GM23248 (cell line): ENCODE measurements around the gene KDM2A. TPM values are rescaled to one million over a fixed set of nuclear protein-coding genes. Genes with fewer than 3 reads are reported as not detected.
A peak's percentile ranks its signal among the peaks of the same experiment; 100 is the strongest.

Experiments used
- DNase-seq: peaks from one replicate; pipeline ENCODE4 v3.0.0-alpha.2; 2015
- H2AFZ ChIP-seq: fragments of 200-600 bp; sonication (generic); 2 replicates; pipeline ENCODE4 v1.6.1; 2016; ENCODE audit warnings: antibody characterized with exemption
- H3F3A ChIP-seq: fragments of 200-600 bp; sonication (generic); 2 replicates; pipeline ENCODE4 v1.6.1; 2016; ENCODE audit warnings: mild to moderate bottlenecking, antibody characterized with exemption, mixed run types; ENCODE audit not compliant: insufficient read depth
- H3K27ac ChIP-seq: fragments of 200-600 bp; sonication (generic); 2 replicates; pipeline ENCODE4 v1.5.1; 2016; ENCODE audit warnings: mild to moderate bottlenecking
- H3K27me3 ChIP-seq: fragments of 200-600 bp; sonication (generic); replicated peaks from 2 replicates; pipeline ENCODE4 v1.6.1; 2016; ENCODE audit warnings: mild to moderate bottlenecking; ENCODE audit not compliant: insufficient read depth
- H3K36me3 ChIP-seq: fragments of 200-600 bp; sonication (generic); 2 replicates; pipeline ENCODE4 v1.6.1; 2016; ENCODE audit warnings: low read depth, mild to moderate bottlenecking
- H3K4me1 ChIP-seq: fragments of 200-600 bp; sonication (generic); 2 replicates; pipeline ENCODE4 v1.6.1; 2016; ENCODE audit warnings: mild to moderate bottlenecking; ENCODE audit not compliant: insufficient read depth
- H3K4me2 ChIP-seq: fragments of 200-600 bp; sonication (generic); one replicate; pipeline ENCODE4 v1.6.1; 2016; ENCODE audit warnings: mild to moderate bottlenecking; ENCODE audit not compliant: unreplicated experiment
- H3K4me3 ChIP-seq: fragments of 200-600 bp; sonication (generic); 2 replicates; pipeline ENCODE4 v1.5.1; 2016; ENCODE audit warnings: mild to moderate bottlenecking
- H3K79me2 ChIP-seq: fragments of 200-600 bp; sonication (generic); 2 replicates; pipeline ENCODE4 v1.6.1; 2016; ENCODE audit warnings: mild to moderate bottlenecking; ENCODE audit not compliant: insufficient read depth
- H3K9ac ChIP-seq: fragments of 200-600 bp; sonication (generic); 2 replicates; pipeline ENCODE4 v1.6.1; 2016; ENCODE audit warnings: mild to moderate bottlenecking
- H3K9me2 ChIP-seq: fragments of 200-600 bp; sonication (generic); 2 replicates; pipeline ENCODE4 v1.6.1; 2016; ENCODE audit warnings: mixed run types, mild to moderate bottlenecking, moderate library complexity; ENCODE audit not compliant: insufficient read depth
- H3K9me3 ChIP-seq: fragments of 200-600 bp; sonication (generic); one replicate; pipeline ENCODE4 v1.6.1; 2017; ENCODE audit warnings: low read depth
- H4K20me1 ChIP-seq: fragments of 200-600 bp; sonication (generic); 2 replicates; pipeline ENCODE4 v1.6.0; 2016; ENCODE audit not compliant: insufficient read depth
- EZH2 ChIP-seq: fragments of 200-600 bp; sonication (generic); IDR thresholded peaks from 2 replicates; pipeline ENCODE4 v1.6.1; 2018; ENCODE audit warnings: antibody characterized with exemption, mild to moderate bottlenecking; ENCODE audit not compliant: insufficient read depth, poor library complexity, severe bottlenecking
- EZH2phosphoT487 ChIP-seq: fragments of 200-600 bp; sonication (generic); IDR thresholded peaks from 2 replicates; pipeline ENCODE4 v1.6.1; 2018; ENCODE audit warnings: antibody characterized with exemption, moderate library complexity, mild to moderate bottlenecking, low read depth; ENCODE audit not compliant: insufficient read depth
- WGBS, 2 experiments: methylation state at CpG; one replicate each; pipeline ENCODE4 v1.1.6; 2015 to 2017; ENCODE audit warnings: low lambda C conversion rate in 2 of 2, low coverage in 1 of 2; ENCODE audit errors: missing lambda C conversion rate in 2 of 2; 5-methylcytosine and 5-hydroxymethylcytosine counted together
- in situ Hi-C: fragments of 300-500 bp; cut with MboI; formaldehyde crosslinking; loops from 2 replicates; pipeline ENCODE4 v1.15.0; 2020
- polyA plus RNA-seq: library from polyadenylated mRNA; unstranded; fragments of >200 nt; fragmentation: Nextera tagmentation; extraction: Ambion mirVana; gene quantifications from 2 replicates; pipeline ENCODE4 v1.2.1, GENCODE V29; 2016
- total RNA-seq: library from RNA; depleted of rRNA; stranded (reverse); fragments of >200 nt; shearing (Covaris generic); gene quantifications from 2 replicates; pipeline ENCODE4 v1.2.3, GENCODE V29; 2014

The KDM2A gene
- total and polyA plus RNA-seq, 2 experiments from 2014 or later = 12.1 to 34.4 TPM

- Histone ChIP-seq H3K9me2 (no peaks in the 10 kb centered on the region), H2AFZ (no peak overlapping the region), H3K9me3 (no peaks in the 10 kb centered on the region), H3K9ac (no peak overlapping the region), H3K4me1 (no peaks in the 10 kb centered on the region), H3K4me2 (no peak overlapping the region), H3K36me3 (no peaks in the 10 kb centered on the region), H4K20me1 (no peaks in the 10 kb centered on the region), H3K27ac (no peak overlapping the region), H3K4me3 (no peak overlapping the region), H3K79me2 (no peaks in the 10 kb centered on the region), H3K27me3 (no peaks in the 10 kb centered on the region), H3F3A (no peaks in the 10 kb centered on the region)
- no peak for DNase-seq
- in situ Hi-C loops = no loop called here
- whole genome bisulfite sequencing, 2 experiments = 91 to 96% methylated on average over 6 of the region's 6 CpGs
- TF ChIP-seq EZH2phosphoT487 (no peak), EZH2 (no peak)
Observed at GRCh38 chr11:67099831-67100324, 19.2 kb upstream of the KDM2A start.

GRCh38 chr11:67102664-67103063 lies 16.4 kb upstream of the KDM2A start:
- in situ Hi-C loops = no loop called here
- no peaks in the 10 kb centered on the region for H3K79me2 ChIP-seq

GRCh38 chr11:67105964-67106363 lies 13.1 kb upstream of the KDM2A start:
- Histone ChIP-seq H3F3A (peaks cover 3% of the 10 kb centered on the region; the same call in 1 of the 2 replicates), H3K79me2 (no peaks in the 10 kb centered on the region), H3K9me2 (no peaks in the 10 kb centered on the region), H3K4me3 (no peak overlapping the region), H3K27me3 (no peaks in the 10 kb centered on the region), H3K4me1 (0 out of 2 replicates have a peak, but pooled peaks cover under 1% of the 10 kb centered on the region), H3K9me3 (no peaks in the 10 kb centered on the region), H3K4me2 (no peak overlapping the region), H4K20me1 (no peaks in the 10 kb centered on the region), H2AFZ (no peak overlapping the region), H3K9ac (no peak overlapping the region), H3K36me3 (no peaks in the 10 kb centered on the region), H3K27ac (no peak overlapping the region)
- in situ Hi-C loops = no loop called here
- TF ChIP-seq EZH2 (no peak), EZH2phosphoT487 (no peak)
- 72 to 81% methylated on average over 2 of the region's 2 CpGs for WGBS, 2 experiments
- no peak for DNase-seq

More at GRCh38 chr11:67102664-67103063, 16.4 kb upstream of the KDM2A start:
- H4K20me1 ChIP-seq = no peaks in the 10 kb centered on the region
- H3K36me3 ChIP-seq = no peaks in the 10 kb centered on the region
- no peak overlapping the region for H3K9ac ChIP-seq
- H3K9me2 ChIP-seq = no peaks in the 10 kb centered on the region
- H2AFZ ChIP-seq = no peak overlapping the region
- H3K4me3 ChIP-seq = no peak overlapping the region
- H3K27ac ChIP-seq = no peak overlapping the region
- H3F3A ChIP-seq = no peaks in the 10 kb centered on the region
- H3K4me1 ChIP-seq = no peaks in the 10 kb centered on the region
- TF ChIP-seq EZH2phosphoT487 (no peak), EZH2 (no peak)
- WGBS, 2 experiments = 92 to 96% methylated on average over 6 to 8 of the region's 8 CpGs
- no peaks in the 10 kb centered on the region for H3K27me3 ChIP-seq
- DNase-seq = no peak
- no peak overlapping the region for H3K4me2 ChIP-seq
- H3K9me3 ChIP-seq = no peaks in the 10 kb centered on the region

- peak; percentile 38 for DNase-seq
- no peaks in the 10 kb centered on the region for H3K9me3 ChIP-seq
- TF ChIP-seq EZH2phosphoT487 = no peak
- no peak for TF ChIP-seq EZH2
- no peaks in the 10 kb centered on the region for H3K36me3 ChIP-seq
- no peak overlapping the region for H3K9ac ChIP-seq
- 0 out of 2 replicates have a peak, but pooled peaks cover 4% of the 10 kb centered on the region for H3K4me1 ChIP-seq
- H3F3A ChIP-seq = peaks cover 12% of the 10 kb centered on the region; the same call in 1 of the 2 replicates
- no peaks in the 10 kb centered on the region for H3K9me2 ChIP-seq
- H3K27me3 ChIP-seq = no peaks in the 10 kb centered on the region
- no peak overlapping the region for H3K27ac ChIP-seq
- H3K4me2 ChIP-seq = peak overlapping the region; percentile 23
- no peaks in the 10 kb centered on the region for H4K20me1 ChIP-seq
- H3K79me2 ChIP-seq = no peaks in the 10 kb centered on the region
- in situ Hi-C loops = no loop called here
- H3K4me3 ChIP-seq = no peak overlapping the region
- 0 out of 2 replicates have a peak overlapping the region, but pooled peaks have one; percentile 17 for H2AFZ ChIP-seq
- 10 to 16% methylated on average over 1 of the region's 1 CpG for WGBS, 2 experiments
Observed at GRCh38 chr11:67111261-67111660, 7.8 kb upstream of the KDM2A start.

- Histone ChIP-seq H4K20me1 (no peaks in the 10 kb centered on the region), H3K4me3 (no peak overlapping the region), H3F3A (peaks cover 22% of the 10 kb centered on the region), H3K27me3 (no peaks in the 10 kb centered on the region), H3K36me3 (no peaks in the 10 kb centered on the region), H3K9me2 (no peaks in the 10 kb centered on the region), H3K4me2 (no peak overlapping the region), H3K4me1 (0 out of 2 replicates have a peak, but pooled peaks cover 4% of the 10 kb centered on the region), H3K9ac (no peak overlapping the region), H3K27ac (no peak overlapping the region), H3K9me3 (no peaks in the 10 kb centered on the region), H3K79me2 (no peaks in the 10 kb centered on the region), H2AFZ (no peak overlapping the region)
- DNase-seq = no peak
- TF ChIP-seq EZH2 (no peak), EZH2phosphoT487 (no peak)
- in situ Hi-C loops = no loop called here
- 87 to 90% methylated on average over 5 of the region's 5 CpGs for WGBS, 2 experiments
Observed at GRCh38 chr11:67113231-67113721, 5.8 kb upstream of the KDM2A start.
